Measurements from ENCODE around the gene MAP1S. TPM values are rescaled to one million over a fixed set of nuclear protein-coding genes. Genes with fewer than 3 reads are reported as not detected.
A peak's percentile ranks its signal among the peaks of the same experiment; 100 is the strongest.

The MAP1S gene
- total RNA-seq, 1 donor from 2014 or later, result 8.9 TPM

GRCh38 chr19:17761148-17761547 is 41.9 kb downstream of the MAP1S start:
- H3K27ac Mint-ChIP-seq, result peak overlapping the region; percentile 69
- H3K4me3 Mint-ChIP-seq, result no peak overlapping the region
- no peak for DNase-seq (ENCODE audit: low spot score)
- Histone ChIP-seq H3K27ac (no peak overlapping the region), H3K36me3 (no peaks in the 10 kb centered on the region), H4K20me1 (ENCODE audit: low read depth) (no peaks in the 10 kb centered on the region), H3K27me3 (no peaks in the 10 kb centered on the region), H2AFZ (replicated peaks) (no peak overlapping the region), H3K79me2 (ENCODE audit: low read depth) (no peaks in the 10 kb centered on the region), H3K4me2 (no peak overlapping the region), H3K9ac (no peak overlapping the region), H3K4me1 (peaks cover 9% of the 10 kb centered on the region), H3F3A (ENCODE audit: low read depth) (peaks cover 17% of the 10 kb centered on the region), H3K4me3 (no peak overlapping the region), H3K9me3 (ENCODE audit: low read depth) (no peaks in the 10 kb centered on the region)
- H3K9me3 Mint-ChIP-seq, result no peaks in the 10 kb centered on the region
- H3K36me3 Mint-ChIP-seq, result peaks cover 17% of the 10 kb centered on the region
- TF ChIP-seq EZH2 (IDR thresholded peaks at IDR 0.05), result no peak
- TF ChIP-seq EZH2phosphoT487 (IDR thresholded peaks at IDR 0.05), result no peak
- TF ChIP-seq, protein P1, sequence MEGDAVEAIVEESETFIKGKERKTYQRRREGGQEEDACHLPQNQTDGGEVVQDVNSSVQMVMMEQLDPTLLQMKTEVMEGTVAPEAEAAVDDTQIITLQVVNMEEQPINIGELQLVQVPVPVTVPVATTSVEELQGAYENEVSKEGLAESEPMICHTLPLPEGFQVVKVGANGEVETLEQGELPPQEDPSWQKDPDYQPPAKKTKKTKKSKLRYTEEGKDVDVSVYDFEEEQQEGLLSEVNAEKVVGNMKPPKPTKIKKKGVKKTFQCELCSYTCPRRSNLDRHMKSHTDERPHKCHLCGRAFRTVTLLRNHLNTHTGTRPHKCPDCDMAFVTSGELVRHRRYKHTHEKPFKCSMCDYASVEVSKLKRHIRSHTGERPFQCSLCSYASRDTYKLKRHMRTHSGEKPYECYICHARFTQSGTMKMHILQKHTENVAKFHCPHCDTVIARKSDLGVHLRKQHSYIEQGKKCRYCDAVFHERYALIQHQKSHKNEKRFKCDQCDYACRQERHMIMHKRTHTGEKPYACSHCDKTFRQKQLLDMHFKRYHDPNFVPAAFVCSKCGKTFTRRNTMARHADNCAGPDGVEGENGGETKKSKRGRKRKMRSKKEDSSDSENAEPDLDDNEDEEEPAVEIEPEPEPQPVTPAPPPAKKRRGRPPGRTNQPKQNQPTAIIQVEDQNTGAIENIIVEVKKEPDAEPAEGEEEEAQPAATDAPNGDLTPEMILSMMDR (IDR thresholded peaks at IDR 0.05), result no peak
- peaks cover 31% of the 10 kb centered on the region for H3K4me1 Mint-ChIP-seq
- H3K27me3 Mint-ChIP-seq (ENCODE audit: insufficient read depth, low read depth), result peaks cover 3% of the 10 kb centered on the region

DNA sequence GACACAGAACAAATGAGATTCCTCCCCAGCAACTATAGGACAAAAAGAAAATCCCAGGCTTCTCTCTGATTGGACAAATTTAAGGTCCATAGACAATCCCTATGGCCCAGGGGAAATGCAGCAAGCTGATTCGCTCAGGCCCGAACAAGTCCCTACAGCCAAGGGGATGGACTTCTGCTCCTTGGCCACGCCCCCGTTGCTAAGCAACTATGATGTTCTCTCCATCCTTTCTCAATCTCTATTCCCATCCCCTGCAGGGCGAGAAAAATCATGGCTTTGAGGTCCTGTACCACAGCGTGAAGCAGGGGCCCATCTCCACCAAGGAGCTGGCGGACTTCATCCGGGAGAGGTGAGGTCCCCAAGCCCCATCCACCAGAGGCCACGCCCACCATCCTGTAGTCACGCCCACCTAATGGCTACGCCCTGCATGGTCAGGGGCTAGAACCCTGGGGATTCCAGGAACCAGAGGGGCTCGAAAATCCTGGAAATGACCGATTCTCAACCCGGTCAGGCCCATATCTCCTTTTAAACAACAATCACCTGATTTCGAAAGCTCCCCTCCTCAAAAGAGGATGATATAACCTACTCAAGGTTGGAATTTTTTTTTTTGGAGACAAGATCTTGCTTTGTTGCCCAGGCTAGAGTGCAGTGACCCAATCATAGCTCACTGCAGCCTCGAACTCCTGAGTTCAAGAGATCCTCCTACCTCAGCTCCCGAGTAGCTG is 43.4 kb downstream of the MAP1S start:
- H3K9me3 ChIP-seq (ENCODE audit: low read depth), result no peaks in the 10 kb centered on the region
- Mint-ChIP-seq H3K4me1 (peaks cover 29% of the 10 kb centered on the region), H3K36me3 (peaks cover 20% of the 10 kb centered on the region), H3K9me3 (no peaks in the 10 kb centered on the region), H3K4me3 (peak overlapping the region; percentile 16), H3K27me3 (ENCODE audit: insufficient read depth, low read depth) (peaks cover 3% of the 10 kb centered on the region), H3K27ac (peak overlapping the region; percentile 95)
- no peak overlapping the region for H3K4me3 ChIP-seq
- no peak overlapping the region for H3K9ac ChIP-seq
- H2AFZ ChIP-seq (replicated peaks), result no peak overlapping the region
- TF ChIP-seq EZH2 (IDR thresholded peaks at IDR 0.05) (no peak), EZH2phosphoT487 (IDR thresholded peaks at IDR 0.05) (no peak)
- TF ChIP-seq, protein P1 (IDR thresholded peaks at IDR 0.05), result no peak
- no peaks in the 10 kb centered on the region for H3K79me2 ChIP-seq (ENCODE audit: low read depth)
- peaks cover 6% of the 10 kb centered on the region for H3K4me1 ChIP-seq
- peak; percentile 94 for DNase-seq (ENCODE audit: low spot score)
- no peaks in the 10 kb centered on the region for H4K20me1 ChIP-seq (ENCODE audit: low read depth)
- H3K27ac ChIP-seq, result peak overlapping the region; percentile 34
- no peak overlapping the region for H3K4me2 ChIP-seq
- H3F3A ChIP-seq (ENCODE audit: low read depth), result peaks cover 15% of the 10 kb centered on the region
- H3K27me3 ChIP-seq, result no peaks in the 10 kb centered on the region
- H3K36me3 ChIP-seq, result no peaks in the 10 kb centered on the region

GRCh38 chr19:17764348-17764747 is 45.1 kb downstream of the MAP1S start:
- Histone ChIP-seq H3F3A (ENCODE audit: low read depth) (peaks cover 15% of the 10 kb centered on the region), H3K27me3 (no peaks in the 10 kb centered on the region), H3K9me3 (ENCODE audit: low read depth) (no peaks in the 10 kb centered on the region), H3K9ac (no peak overlapping the region), H3K79me2 (ENCODE audit: low read depth) (no peaks in the 10 kb centered on the region), H3K36me3 (no peaks in the 10 kb centered on the region), H4K20me1 (ENCODE audit: low read depth) (no peaks in the 10 kb centered on the region), H2AFZ (replicated peaks) (no peak overlapping the region), H3K4me2 (no peak overlapping the region), H3K4me3 (no peak overlapping the region), H3K4me1 (peaks cover 6% of the 10 kb centered on the region), H3K27ac (no peak overlapping the region)
- Mint-ChIP-seq H3K4me1 (peaks cover 23% of the 10 kb centered on the region), H3K27ac (peak overlapping the region; percentile 6), H3K9me3 (no peaks in the 10 kb centered on the region), H3K36me3 (peaks cover 16% of the 10 kb centered on the region), H3K4me3 (no peak overlapping the region), H3K27me3 (ENCODE audit: insufficient read depth, low read depth) (peaks cover 3% of the 10 kb centered on the region)
- TF ChIP-seq EZH2 (IDR thresholded peaks at IDR 0.05) (no peak), EZH2phosphoT487 (IDR thresholded peaks at IDR 0.05) (no peak)
- TF ChIP-seq, protein P1 (IDR thresholded peaks at IDR 0.05), result no peak
- DNase-seq (ENCODE audit: low spot score), result no peak
